DND-41 (cell line): ENCODE data around the gene CRISP1.

Source experiments
- EZH2 ChIP-seq: IDR thresholded peaks from 3 replicates; pipeline ENCODE4 v1.6.1; 2012; ENCODE audit warnings: borderline replicate concordance, low read depth, mild to moderate bottlenecking, moderate library complexity, low read length, inconsistent platforms; ENCODE audit not compliant: severe bottlenecking
- TF ChIP-seq, protein P1 (sequence below): IDR thresholded peaks from 2 replicates; pipeline ENCODE4 v1.5.1; 2012; ENCODE audit warnings: borderline replicate concordance, low read length, moderate library complexity, mild to moderate bottlenecking; ENCODE audit not compliant: poor library complexity, severe bottlenecking; ENCODE audit errors: extremely low read depth

DNA sequence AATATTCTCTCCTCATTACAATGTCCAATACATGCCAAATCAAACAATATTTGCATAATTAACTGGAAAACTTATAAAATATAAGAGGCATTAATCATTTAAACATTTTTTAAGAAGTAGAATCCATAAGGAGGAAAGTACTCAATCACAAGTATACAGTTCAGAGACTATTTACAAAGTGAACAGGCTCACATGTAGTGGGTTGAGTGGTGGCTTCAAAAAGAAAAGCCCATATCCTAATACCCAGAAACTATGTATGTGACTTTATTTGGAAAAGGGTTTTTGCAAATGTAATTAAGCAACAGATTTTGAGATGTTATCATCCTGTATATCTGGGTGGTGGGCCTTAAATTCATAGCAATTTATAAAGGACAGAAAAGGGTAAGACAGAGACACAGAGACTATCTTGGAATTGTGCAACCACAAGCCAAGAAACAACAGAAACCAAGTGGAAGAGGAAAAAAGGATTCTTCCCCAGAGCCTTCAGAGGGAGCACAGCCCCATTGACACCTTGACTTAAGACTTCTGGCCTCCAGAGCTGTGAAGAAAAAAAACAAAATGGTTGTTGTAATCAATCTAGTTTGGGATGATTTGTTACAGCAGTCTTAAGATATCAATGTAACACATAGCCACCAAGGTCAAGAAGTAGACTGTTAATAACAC is 32.7 kb upstream of the CRISP1 start:
- TF ChIP-seq, protein P1, sequence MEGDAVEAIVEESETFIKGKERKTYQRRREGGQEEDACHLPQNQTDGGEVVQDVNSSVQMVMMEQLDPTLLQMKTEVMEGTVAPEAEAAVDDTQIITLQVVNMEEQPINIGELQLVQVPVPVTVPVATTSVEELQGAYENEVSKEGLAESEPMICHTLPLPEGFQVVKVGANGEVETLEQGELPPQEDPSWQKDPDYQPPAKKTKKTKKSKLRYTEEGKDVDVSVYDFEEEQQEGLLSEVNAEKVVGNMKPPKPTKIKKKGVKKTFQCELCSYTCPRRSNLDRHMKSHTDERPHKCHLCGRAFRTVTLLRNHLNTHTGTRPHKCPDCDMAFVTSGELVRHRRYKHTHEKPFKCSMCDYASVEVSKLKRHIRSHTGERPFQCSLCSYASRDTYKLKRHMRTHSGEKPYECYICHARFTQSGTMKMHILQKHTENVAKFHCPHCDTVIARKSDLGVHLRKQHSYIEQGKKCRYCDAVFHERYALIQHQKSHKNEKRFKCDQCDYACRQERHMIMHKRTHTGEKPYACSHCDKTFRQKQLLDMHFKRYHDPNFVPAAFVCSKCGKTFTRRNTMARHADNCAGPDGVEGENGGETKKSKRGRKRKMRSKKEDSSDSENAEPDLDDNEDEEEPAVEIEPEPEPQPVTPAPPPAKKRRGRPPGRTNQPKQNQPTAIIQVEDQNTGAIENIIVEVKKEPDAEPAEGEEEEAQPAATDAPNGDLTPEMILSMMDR = no peak
- TF ChIP-seq EZH2 = no peak
